K562 (cell line): ENCODE results near the gene ERAS. TPM values are rescaled to one million over a fixed set of nuclear protein-coding genes. Genes with fewer than 3 reads are reported as not detected.

ENCODE experiments used
- ATAC-seq: fragments of 200-7000 bp; cut with Tn5 transposase; 3 replicates; pipeline ENCODE4 v1.9.1; 2020; ENCODE audit warnings: moderate library complexity
- BruUV-seq: library from RNA; stranded (reverse); fragments of 400-500 nt; replicated peaks from 2 replicates; lab custom pipeline; 2021; lab: Mats Ljungman, UMichigan
- CTCF ChIA-PET: fragments of 300-600 bp; formaldehyde crosslinking; extraction: SDS; loops from one replicate; lab custom pipeline; 2021; ENCODE audit warnings: low intra/inter-chr PET ratio; lab: Yijun Ruan, JAX
- POLR2A ChIA-PET: fragments of 300-600, 350-650 bp; sonication (Branson Sonifier 250); formaldehyde crosslinking; extraction: SDS; loops from one replicate; lab custom pipeline; 2021; ENCODE audit warnings: antibody characterized with exemption, inconsistent platforms; lab: Yijun Ruan, JAX
- DNase-seq, 4 experiments: peaks; one replicate each; pipeline versions ENCODE4 v3.0.0 to v3.0.0-alpha.2; 2011 to 2018; ENCODE audit warnings: low spot score in 3 of 4, mixed read lengths in 3 of 4; ENCODE audit errors: extremely low read depth in 1 of 4
- FAIRE-seq: peaks from 2 replicates; lab custom pipeline; 2011; peaks lifted over from hg19 to GRCh38; lab: Jason Lieb, UNC
- H2AFZ ChIP-seq: 2 replicates; pipeline ENCODE4 v1.6.0; 2011; ENCODE audit warnings: low read depth, low read length, control low read depth, inconsistent platforms
- H3K27ac ChIP-seq: fragments of 200-600 bp; 3 replicates; pipeline ENCODE4 v1.8.0; 2011; ENCODE audit warnings: low read depth, mild to moderate bottlenecking, control low read depth, inconsistent platforms, low read length, moderate library complexity, mixed read lengths; ENCODE audit errors: extremely low read depth
- H3K27me3 ChIP-seq, 2 experiments: fragments of 300-600 bp in 1 of 2; 2 replicates in 1 of 2; 3 replicates in 1 of 2; pipeline versions ENCODE4 v1.6.0 to v1.8.0; 2011; ENCODE audit warnings: inconsistent platforms in 2 of 2, low read length in 2 of 2, mild to moderate bottlenecking in 1 of 2, mixed read lengths in 1 of 2, moderate library complexity in 1 of 2; ENCODE audit not compliant: control insufficient read depth in 2 of 2, insufficient read depth in 2 of 2
- H3K36me3 ChIP-seq: fragments of 300-600 bp; 3 replicates; pipeline ENCODE4 v1.8.0; 2011; ENCODE audit warnings: mild to moderate bottlenecking, low read length, inconsistent platforms; ENCODE audit not compliant: control insufficient read depth, insufficient read depth
- H3K4me1 ChIP-seq, 2 experiments: fragments of 200-600 bp in 1 of 2; replicated peaks in 1 of 2; 2 replicates in 1 of 2; 3 replicates in 1 of 2; pipeline versions ENCODE4 v1.5.1 to v1.8.0; 2011; ENCODE audit warnings: inconsistent platforms in 2 of 2, low read length in 2 of 2, mild to moderate bottlenecking in 1 of 2, mixed read lengths in 1 of 2, moderate library complexity in 1 of 2; ENCODE audit not compliant: control insufficient read depth in 2 of 2, insufficient read depth in 2 of 2
- H3K4me2 ChIP-seq: 2 replicates; pipeline ENCODE4 v1.6.1; 2011; ENCODE audit warnings: low read length, control low read depth, inconsistent platforms, mixed read lengths; ENCODE audit not compliant: insufficient read depth
- H3K4me3 ChIP-seq: fragments of 200-600 bp; sonication (generic), shearing (Covaris generic); 2 replicates; pipeline ENCODE4 v1.5.1; 2016; ENCODE audit warnings: control low read depth, inconsistent platforms
- H3K79me2 ChIP-seq: fragments of 200-600 bp; 3 replicates; pipeline ENCODE4 v1.8.0; 2011; ENCODE audit warnings: low read length, inconsistent platforms; ENCODE audit not compliant: control insufficient read depth, insufficient read depth
- H3K9ac ChIP-seq, 2 experiments: 2 replicates each; pipeline versions ENCODE4 v1.6.0 to v1.6.1; 2011; ENCODE audit warnings: low read depth in 2 of 2, low read length in 2 of 2, control low read depth in 1 of 2, inconsistent platforms in 1 of 2, mild to moderate bottlenecking in 1 of 2, mixed read lengths in 1 of 2; ENCODE audit not compliant: insufficient read depth in 1 of 2
- H3K9me1 ChIP-seq: one replicate; pipeline ENCODE4 v1.6.0; 2011; ENCODE audit warnings: inconsistent platforms, mild to moderate bottlenecking, low read length, moderate library complexity; ENCODE audit not compliant: control insufficient read depth, insufficient read depth
- H3K9me3 ChIP-seq: replicated peaks from 2 replicates; pipeline ENCODE4 v1.5.1; 2011; ENCODE audit warnings: low read depth, low read length, inconsistent platforms; ENCODE audit not compliant: control insufficient read depth, insufficient read depth
- H4K20me1 ChIP-seq: replicated peaks from 2 replicates; pipeline ENCODE4 v1.6.1; 2011; ENCODE audit warnings: low read length, inconsistent platforms, mixed read lengths; ENCODE audit not compliant: control insufficient read depth, insufficient read depth
- ATF7 ChIP-seq: fragments of 450-650 bp; IDR thresholded peaks from 2 replicates; pipeline ENCODE4 v1.7.1; 2014; ENCODE audit warnings: mild to moderate bottlenecking, moderate library complexity
- BRD9 ChIP-seq: fragments of 450-650 bp; IDR thresholded peaks from 2 replicates; pipeline ENCODE4 v1.6.1; 2018; ENCODE audit warnings: low read depth; ENCODE audit not compliant: partially characterized antibody
- HDAC1 ChIP-seq, 2 experiments: fragments of 450-650 bp; IDR thresholded peaks; 2 replicates each; pipeline ENCODE4 v1.6.1; 2016 to 2017; ENCODE audit warnings: inconsistent platforms in 1 of 2, mild to moderate bottlenecking in 1 of 2, moderate library complexity in 1 of 2
- HDAC2 ChIP-seq: fragments of 450-650 bp; IDR thresholded peaks from 2 replicates; pipeline ENCODE4 v1.6.1; 2016; ENCODE audit warnings: mild to moderate bottlenecking
- NFIC ChIP-seq: fragments of 450-650 bp; IDR thresholded peaks from 2 replicates; pipeline ENCODE4 v1.6.1; 2017; ENCODE audit warnings: mild to moderate bottlenecking, inconsistent platforms
- POLR2B ChIP-seq: fragments of 450-650 bp; IDR thresholded peaks from 2 replicates; pipeline ENCODE4 v1.6.1; 2018; ENCODE audit warnings: low read depth; ENCODE audit not compliant: partially characterized antibody
- POLR2H ChIP-seq: IDR thresholded peaks from 2 replicates; pipeline ENCODE4 v1.6.1; 2016; ENCODE audit warnings: missing genetic modification characterization, low read depth, mild to moderate bottlenecking, control low read depth, missing compliant biosample characterization, moderate library complexity
- RBFOX2 ChIP-seq: fragments of 200-400 bp; formaldehyde crosslinking; IDR thresholded peaks from 2 replicates; pipeline ENCODE4 v1.6.1; 2017; ENCODE audit warnings: low read depth, mild to moderate bottlenecking, low read length, moderate library complexity
- RNF2 ChIP-seq: sonication (generic); IDR thresholded peaks from 2 replicates; pipeline ENCODE4 v1.6.1; 2016
- SMARCE1 ChIP-seq: fragments of 450-650 bp; IDR thresholded peaks from 2 replicates; pipeline ENCODE4 v1.7.1; 2016; ENCODE audit warnings: mild to moderate bottlenecking
- SUPT5H ChIP-seq: fragments of 450-650 bp; IDR thresholded peaks from 2 replicates; pipeline ENCODE4 v1.6.1; 2016
- TAF1 ChIP-seq: IDR thresholded peaks from 2 replicates; pipeline ENCODE4 v1.6.1; 2011; ENCODE audit warnings: mild to moderate bottlenecking, low read length, moderate library complexity; ENCODE audit not compliant: insufficient read depth, control insufficient read depth, severe bottlenecking; ENCODE audit errors: extremely low read depth
- XRCC4 ChIP-seq: IDR thresholded peaks from one replicate; pipeline ENCODE4 v1.6.1; 2011; ENCODE audit not compliant: insufficient read depth, insufficient read length; ENCODE audit errors: extremely low read depth
- ZBTB9 ChIP-seq: fragments of 450-650 bp; formaldehyde crosslinking; IDR thresholded peaks from 2 replicates; pipeline ENCODE4 v1.4.0; 2020; ENCODE audit warnings: mild to moderate bottlenecking, moderate library complexity
- ZFP36 ChIP-seq: fragments of 150-350 bp; IDR thresholded peaks from 2 replicates; pipeline ENCODE4 v1.6.1; 2018; ENCODE audit warnings: low read length, low read depth; ENCODE audit not compliant: partially characterized antibody
- ZNF121 ChIP-seq: sonication (generic); formaldehyde crosslinking; conservative IDR thresholded peaks from 2 replicates; pipeline ENCODE4 v1.8.0; 2022; ENCODE audit warnings: missing genetic modification reagents
- ZNF354B ChIP-seq: fragments of 250-450 bp; sonication (Bioruptor Pico); IDR thresholded peaks from 2 replicates; pipeline ENCODE4 v1.4.0; 2020
- WGBS: fragments of 100-300 bp; shearing (Covaris generic); methylation state at CpG from one replicate; pipeline ENCODE4 v1.1.6; 2016; ENCODE audit warnings: low coverage, mixed read lengths; ENCODE audit not compliant: insufficient coverage; ENCODE audit errors: missing lambda C conversion rate; 5-methylcytosine and 5-hydroxymethylcytosine counted together
- in situ Hi-C: fragments of 300-500 bp; cut with MboI; formaldehyde crosslinking; loops from 4 replicates; pipeline ENCODE4 v1.15.0; 2018; ENCODE audit warnings: inconsistent platforms, mixed read lengths
- intact Hi-C: fragments of 100-400 bp; cut with micrococcal nuclease; formaldehyde crosslinking; loops from 2 replicates; pipeline ENCODE4 v1.14.2; 2022
- polyA plus RNA-seq, 8 experiments: library from polyadenylated mRNA; depleted of rRNA in 4 of 8; stranded (reverse) in 5 of 8; unstranded in 3 of 8; fragments of >200 nt; fragmentation: Nextera tagmentation in 2 of 8; fragmentation: Illumina TruSeq in 1 of 8; extraction: Ambion mirVana in 2 of 8; extraction: Trizol in 1 of 8; gene quantifications; 2 replicates each; pipeline versions ENCODE4 v1.2.1 to v1.2.3, GENCODE V29; 2011 to 2014; ENCODE audit warnings: inconsistent platforms in 1 of 8, missing spikeins in 1 of 8
- total RNA-seq, 7 experiments: library from RNA; depleted of rRNA in 6 of 7; stranded (reverse); fragments of >200 nt in 6 of 7; fragmentation: Illumina TruSeq in 2 of 7; extraction: Trizol in 2 of 7; gene quantifications; 2 replicates each; pipeline versions ENCODE4 v1.2.1 to v1.2.3, GENCODE V29; 2011 to 2021; ENCODE audit warnings: low replicate concordance in 1 of 7
- TF ChIP-seq, protein P1 (sequence below): IDR thresholded peaks from 2 replicates; pipeline ENCODE4 v1.6.1; 2011; ENCODE audit not compliant: insufficient read length; ENCODE audit errors: extremely low read depth

The ERAS gene
- total and polyA plus RNA-seq, 9 of the 15 experiments (the other 6 are each of a cell fraction or from before 2014, with no cell fraction given) = 0.07 to 0.12 TPM; not detected in 7

GRCh38 chrX:48801280-48802088, 24.8 kb upstream of the ERAS start, which contains the start of gene HDAC6 (continued):
- TF ChIP-seq ZFP36 (no peak), XRCC4 (no peak), SUPT5H (peak; percentile 8; the same call in 1 of the 2 replicates)

DNA sequence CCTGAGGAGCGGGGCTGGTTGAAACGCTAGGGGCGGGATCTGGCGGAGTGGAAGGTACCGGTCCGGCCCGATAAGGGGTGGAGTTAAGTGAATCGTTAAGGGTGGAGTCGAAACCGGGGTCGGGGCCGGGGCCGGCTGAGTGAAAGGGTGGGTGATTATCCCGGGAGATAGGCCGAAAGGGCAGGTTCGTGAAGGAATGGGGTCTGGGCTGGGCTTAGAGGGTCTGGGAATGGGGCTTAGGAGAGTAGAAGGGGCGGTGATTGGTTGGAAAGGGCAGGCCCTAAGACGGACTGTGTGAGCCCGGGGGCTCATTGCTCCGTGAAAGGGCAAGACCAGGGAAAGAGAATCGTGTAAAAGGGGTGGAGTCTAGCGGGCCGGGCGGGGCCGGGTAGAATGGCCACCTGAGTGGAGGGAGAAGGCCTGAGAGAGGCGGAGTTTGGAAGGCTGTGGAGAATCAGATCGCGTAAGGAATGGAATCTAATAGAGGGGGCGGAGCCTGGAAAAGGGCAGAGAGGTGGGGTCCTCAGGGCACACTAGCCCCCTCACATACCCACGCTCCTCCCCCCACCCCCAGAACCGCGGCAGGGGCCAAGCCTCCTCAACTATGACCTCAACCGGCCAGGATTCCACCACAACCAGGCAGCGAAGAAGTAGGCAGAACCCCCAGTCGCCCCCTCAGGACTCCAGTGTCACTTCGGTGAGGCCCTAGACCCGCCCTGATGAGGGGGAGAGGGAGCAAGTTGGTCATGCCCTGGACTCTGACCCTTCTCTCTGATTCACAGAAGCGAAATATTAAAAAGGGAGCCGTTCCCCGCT, 24.0 kb upstream of the ERAS start:
- no peaks in the 10 kb centered on the region for H4K20me1 ChIP-seq
- ATAC-seq = peak; percentile 75
- peak; percentile 74 to 93 (median 78) for DNase-seq
- intact Hi-C loops (loop anchor here (5.0 to 10.0 kb wide), 5 partner anchors 40 to 373 kb away; partner anchors contain the start of genes GLOD5, PLP2, PQBP1 and SUV39H1), in situ Hi-C loops (no loop called here)
- BruUV-seq = TSS peak; percentile 82
- H3K79me2 ChIP-seq = peaks cover 8% of the 10 kb centered on the region
- H3K27me3 ChIP-seq = no peaks in the 10 kb centered on the region
- peak overlapping the region; percentile 97 for H3K27ac ChIP-seq
- H2AFZ ChIP-seq = peak overlapping the region; percentile 84
- ChIA-PET POLR2A (interaction anchor here (0.6 to 2.0 kb wide), 8 partner anchors 15 to 238 kb away, joined by 3 to 5 read pairs (median 3); partner anchors contain the start of gene SLC35A2), CTCF (no interaction called here)
- H3K9ac ChIP-seq = peak overlapping the region; percentile 92 to 94
- FAIRE-seq = no peak
- H3K4me3 ChIP-seq = peak overlapping the region; percentile 69
- H3K4me1 ChIP-seq = peaks cover 12 to 32% of the 10 kb centered on the region in 2 experiments
- H3K4me2 ChIP-seq = peak overlapping the region; percentile 82
- 1% methylated on average over 21 of the region's 40 CpGs for WGBS
- no peaks in the 10 kb centered on the region for H3K9me3 ChIP-seq
- no peaks in the 10 kb centered on the region for H3K9me1 ChIP-seq
- peaks cover 34% of the 10 kb centered on the region; the same call in 2 of the 3 replicates for H3K36me3 ChIP-seq
- TF ChIP-seq SMARCE1 = peak; percentile 65; the same call in 1 of the 2 replicates
- 0 out of 2 replicates have a peak, but pooled peaks have one; percentile 26 for TF ChIP-seq RNF2
- peak; percentile 85 for TF ChIP-seq BRD9
- no peak for TF ChIP-seq POLR2H (tag)
- peak; percentile 6; the same call in 1 of the 2 replicates for TF ChIP-seq ATF7
- TF ChIP-seq, protein P1, sequence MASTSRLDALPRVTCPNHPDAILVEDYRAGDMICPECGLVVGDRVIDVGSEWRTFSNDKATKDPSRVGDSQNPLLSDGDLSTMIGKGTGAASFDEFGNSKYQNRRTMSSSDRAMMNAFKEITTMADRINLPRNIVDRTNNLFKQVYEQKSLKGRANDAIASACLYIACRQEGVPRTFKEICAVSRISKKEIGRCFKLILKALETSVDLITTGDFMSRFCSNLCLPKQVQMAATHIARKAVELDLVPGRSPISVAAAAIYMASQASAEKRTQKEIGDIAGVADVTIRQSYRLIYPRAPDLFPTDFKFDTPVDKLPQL = no peak
- TF ChIP-seq TAF1 = peak; percentile 25
- TF ChIP-seq NFIC = peak; percentile 34; the same call in 1 of the 2 replicates
- TF ChIP-seq HDAC1 (IDR thresholded peaks at IDR 0.05) = peak in 1 of 2 experiments; percentile 76; a peak in 2 of 4 replicates
- peak; percentile 65 for TF ChIP-seq RBFOX2
- peak; percentile 92 for TF ChIP-seq POLR2B
- peak; percentile 55; the same call in 1 of the 2 replicates for TF ChIP-seq ZBTB9 (CRISPR knock-in tag)
- TF ChIP-seq HDAC2 = peak; percentile 62; the same call in 1 of the 2 replicates
- TF ChIP-seq ZNF354B = no peak
- TF ChIP-seq ZNF121 (CRISPR knock-in tag) = no peak
